Measurements from ENCODE around the gene MEGF11.

Gene MEGF11

DNA sequence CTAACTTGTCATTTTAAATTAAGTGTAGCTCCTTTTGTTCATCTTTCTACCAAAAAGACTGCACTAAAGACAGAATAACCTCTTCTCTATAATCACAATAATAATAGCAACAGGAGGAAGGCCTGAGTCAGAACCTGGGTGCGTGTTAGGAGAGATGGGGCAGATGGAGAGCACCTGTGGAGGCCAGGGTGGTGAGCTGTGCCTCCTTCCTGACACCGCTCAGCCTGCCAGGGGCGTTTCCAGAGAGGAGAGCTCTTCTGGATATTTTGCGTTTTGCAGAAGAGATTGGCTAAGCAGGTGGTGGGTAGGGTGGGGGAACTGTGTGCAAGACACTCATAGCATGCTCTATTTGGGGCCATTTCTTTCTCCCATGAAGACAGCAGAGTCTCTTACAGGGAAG lies 83.5 kb downstream of the MEGF11 start:
- no peak for DNase-seq (ENCODE audit: low read depth)

DNA sequence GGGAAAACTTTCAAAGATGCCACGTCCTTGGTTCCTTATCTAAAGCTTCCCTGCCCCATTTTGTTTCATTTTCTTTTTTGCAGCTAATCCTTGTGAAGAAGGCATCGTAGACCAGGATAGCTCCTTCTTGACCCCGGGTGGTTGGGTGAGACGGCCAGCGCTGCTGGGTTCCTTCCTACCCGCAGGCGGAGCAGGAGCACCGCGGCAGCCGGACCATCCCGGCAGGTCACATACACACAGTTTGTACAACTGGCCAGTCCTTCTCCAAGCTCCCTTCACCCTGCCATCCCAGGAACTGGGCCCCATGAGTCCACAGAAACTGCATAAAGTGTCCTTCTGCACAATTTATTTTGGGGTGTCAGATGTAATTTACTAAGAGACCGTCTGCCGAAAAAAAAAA lies 83.9 kb downstream of the MEGF11 start:
- no peak for DNase-seq (ENCODE audit: low read depth)

DNA sequence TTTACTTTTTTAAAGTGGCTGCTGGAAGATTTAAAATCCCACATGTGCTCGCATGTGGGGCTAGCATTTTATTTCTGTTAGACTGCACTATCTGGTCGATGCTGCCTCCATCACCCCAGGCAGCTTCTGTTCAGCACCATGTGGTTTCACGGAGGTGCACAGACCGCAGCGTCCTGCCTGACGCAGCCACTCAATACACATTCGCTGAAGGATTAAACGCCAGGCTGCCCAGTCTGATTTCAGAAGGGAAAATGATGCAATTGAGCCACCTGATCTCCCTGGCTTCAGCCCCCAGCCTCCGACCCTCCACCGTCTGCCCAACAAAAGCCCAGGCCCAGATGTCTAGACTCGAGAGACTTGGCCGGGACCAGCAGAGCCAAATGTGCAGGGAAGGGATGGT lies 84.5 kb downstream of the MEGF11 start:
- DNase-seq (ENCODE audit: low read depth), result no peak

DNA sequence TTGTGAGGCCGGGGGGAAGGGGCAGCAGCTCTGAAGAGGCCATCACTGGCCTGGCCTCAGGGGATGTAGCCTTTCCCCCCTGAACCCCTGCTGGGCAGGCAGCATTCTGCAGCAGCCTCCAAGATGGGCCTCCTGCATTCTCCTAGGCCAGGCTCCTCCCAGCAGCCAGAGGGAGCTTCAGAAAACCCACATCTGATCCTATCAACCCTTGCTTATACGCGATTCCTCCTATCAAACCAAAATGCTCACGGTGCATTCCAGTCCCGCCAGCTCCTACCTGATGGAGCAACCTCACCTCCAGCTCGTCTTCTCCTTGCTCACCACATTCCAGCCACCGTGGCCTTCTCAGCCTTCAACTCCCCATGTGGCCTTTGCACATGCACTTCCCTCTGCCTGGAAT lies 85.7 kb downstream of the MEGF11 start:
- no peak for DNase-seq (ENCODE audit: low read depth)

DNA sequence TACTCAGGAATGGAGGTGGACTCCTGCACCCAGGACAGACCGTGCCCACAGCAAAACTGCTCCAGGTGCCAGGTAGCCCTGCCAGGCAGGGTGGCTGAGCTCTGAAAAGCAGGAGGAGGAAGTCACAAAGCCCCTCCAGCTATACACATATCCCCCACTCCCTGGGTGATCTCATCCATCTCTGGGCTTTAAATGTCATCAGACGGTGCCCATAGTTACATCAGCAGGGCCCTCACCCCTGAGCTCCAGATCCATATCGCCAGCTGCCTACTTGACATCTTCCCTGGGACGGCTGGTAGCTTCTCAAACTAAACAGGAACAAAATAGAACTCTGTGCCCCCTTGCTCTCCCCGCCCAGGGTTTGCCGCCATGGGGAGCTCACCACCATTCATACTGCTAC lies 87.7 kb downstream of the MEGF11 start:
- DNase-seq (ENCODE audit: low read depth), result no peak

DNA sequence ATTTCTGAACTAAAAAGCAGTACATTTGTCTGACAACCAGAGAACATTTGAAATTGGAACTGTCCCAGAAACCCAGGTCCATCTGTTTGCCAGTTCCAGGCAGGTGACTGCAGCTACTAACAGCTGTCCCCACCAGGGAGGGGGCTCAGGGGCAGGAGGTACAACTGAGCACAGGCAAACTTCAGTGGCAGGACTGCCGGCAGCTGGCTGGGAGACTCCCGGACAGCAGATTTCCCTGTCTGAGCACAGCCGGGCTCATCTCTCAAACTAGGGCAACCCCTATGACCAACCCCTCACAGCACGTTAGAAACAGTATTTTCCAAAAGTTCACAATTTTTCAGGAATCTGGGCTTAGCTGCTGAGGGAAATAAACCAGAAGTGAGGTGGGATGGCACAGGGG lies 88.8 kb downstream of the MEGF11 start:
- DNase-seq (ENCODE audit: low read depth), result no peak

DNA sequence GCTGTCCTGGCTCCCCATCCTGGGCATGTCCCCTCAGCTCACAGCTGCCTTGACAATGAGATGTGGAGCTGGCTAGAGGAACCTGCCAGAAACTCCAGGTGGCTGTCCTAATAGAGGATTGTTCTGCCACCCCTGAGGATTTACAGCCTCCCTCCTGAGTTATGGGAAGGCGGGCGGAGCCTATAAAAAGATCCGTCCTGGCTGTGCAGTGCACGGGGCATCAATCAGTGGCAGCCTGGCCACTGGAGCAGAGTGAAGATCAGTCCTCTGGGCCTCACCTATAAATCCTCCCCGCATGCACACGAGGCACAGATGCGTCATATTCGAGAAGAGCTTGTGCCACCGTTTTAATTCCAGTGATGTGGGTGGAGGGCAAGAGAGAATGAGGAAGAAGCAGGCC lies 90.0 kb downstream of the MEGF11 start:
- no peak for DNase-seq (ENCODE audit: low read depth)

DNA sequence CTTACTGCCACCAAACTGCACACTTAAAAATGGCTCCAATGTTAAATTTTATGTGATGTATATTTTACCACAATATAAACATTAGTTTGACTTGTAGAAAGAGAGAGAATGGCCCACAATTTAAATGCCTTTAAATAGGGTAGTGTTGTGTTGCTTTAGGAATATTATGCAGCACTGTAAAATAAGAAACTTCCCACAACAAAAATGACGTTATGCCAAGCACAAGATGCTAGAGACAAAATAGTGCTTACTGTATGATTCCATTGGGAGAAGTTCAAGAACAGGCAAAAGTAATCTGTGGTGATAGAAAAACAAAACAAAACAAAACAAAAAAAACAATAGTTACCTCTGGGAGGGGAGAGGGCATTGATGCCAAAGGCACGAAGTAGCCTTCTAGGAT lies 91.3 kb downstream of the MEGF11 start:
- no peak for DNase-seq (ENCODE audit: low read depth)

DNA sequence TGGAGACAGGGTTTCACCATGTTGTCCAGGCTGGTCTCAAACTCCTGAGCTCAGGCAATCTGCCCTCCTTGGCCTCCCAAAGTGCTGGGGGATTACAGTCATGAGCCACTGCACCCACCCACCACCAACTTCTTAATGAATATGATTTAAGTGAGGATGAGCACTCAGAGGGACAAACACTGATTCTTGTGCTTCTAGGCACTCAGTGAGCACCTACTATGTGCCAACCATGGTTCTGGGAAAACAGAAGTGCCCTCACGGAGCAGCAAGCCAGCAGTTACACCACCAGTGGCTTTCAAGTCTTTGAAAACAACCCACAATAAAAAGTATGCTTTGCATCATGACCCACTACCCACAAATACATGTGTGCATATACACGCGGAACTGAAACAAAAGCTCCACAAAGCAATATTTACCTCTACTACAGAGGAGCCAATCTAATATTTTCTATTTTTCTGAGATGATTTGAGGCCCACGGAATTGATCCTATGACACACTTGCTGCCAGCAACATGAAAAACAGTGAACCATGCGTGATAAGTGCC lies 91.9 kb downstream of the MEGF11 start:
- no peak for DNase-seq (ENCODE audit: low read depth)

DNA sequence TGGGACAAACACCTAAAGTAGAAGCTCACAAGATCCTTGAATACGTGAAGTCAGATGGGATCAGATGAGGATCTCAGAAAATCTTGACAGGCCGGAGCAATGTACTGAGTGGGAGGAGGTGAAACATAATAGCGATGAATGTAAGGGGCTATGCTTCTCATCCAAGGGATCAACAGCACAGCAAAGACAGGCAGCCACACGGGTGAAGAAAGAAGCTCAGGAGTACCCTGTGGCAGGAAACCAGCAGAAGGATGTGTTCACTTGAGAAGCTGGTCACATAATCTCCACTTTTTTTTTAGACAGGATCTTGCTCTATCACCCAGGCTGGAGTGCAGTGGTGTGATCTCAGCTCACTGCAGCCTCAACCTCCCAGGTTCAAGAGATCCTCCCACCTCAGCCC lies 92.4 kb downstream of the MEGF11 start:
- DNase-seq (ENCODE audit: low read depth), result no peak

DNA sequence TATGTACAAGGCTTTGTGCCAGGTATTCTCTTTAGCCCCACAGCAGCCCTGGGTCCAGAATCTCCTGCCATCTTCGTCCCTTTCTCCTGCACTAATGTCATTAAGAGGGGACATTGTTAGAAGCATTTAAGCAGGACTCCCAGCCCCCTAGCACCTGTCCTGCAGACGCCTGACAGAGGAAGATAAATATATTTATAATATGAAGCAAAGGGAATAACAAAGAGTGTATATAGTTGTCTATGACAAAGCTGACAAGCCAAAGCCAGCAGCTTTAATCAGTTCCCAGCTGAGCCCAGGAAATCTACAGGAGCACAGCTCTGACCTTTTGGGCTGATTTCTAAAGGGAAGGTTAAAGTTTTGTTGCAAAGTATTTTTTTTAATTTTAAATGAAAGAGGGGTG lies 96.0 kb downstream of the MEGF11 start:
- DNase-seq (ENCODE audit: low read depth), result no peak

DNA sequence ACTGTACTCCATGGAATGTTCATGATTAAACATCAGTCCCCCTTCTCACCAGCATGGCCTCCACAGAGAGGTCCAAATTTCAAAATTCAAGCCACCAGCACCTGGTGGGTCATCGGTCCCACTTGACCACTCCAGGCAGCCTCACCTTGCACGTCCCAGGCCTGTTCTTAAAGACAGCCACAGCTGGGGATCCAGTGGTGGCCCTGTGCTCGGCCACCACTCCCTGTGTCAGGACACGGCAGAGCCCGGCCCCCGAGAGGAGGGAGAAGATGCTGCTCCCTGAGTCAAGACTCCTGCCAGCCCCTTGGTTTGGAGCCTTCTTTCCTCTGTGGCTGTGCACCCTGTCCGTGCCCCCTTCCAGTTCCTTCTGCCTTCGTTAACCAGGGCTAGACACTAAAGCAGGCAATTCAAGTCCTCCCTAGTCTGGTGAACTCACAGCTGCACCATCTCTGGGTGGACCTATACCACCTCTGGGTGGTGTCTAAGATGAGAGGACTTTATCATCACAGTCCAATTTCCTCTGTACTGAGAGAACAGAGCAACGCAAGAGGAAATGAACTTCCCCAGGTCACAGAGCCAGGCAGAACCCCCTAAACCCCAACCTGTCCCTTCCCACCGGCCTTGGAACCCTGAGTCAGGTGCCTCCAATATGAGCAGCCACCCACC lies 97.1 kb downstream of the MEGF11 start:
- DNase-seq (ENCODE audit: low read depth), result no peak

DNA sequence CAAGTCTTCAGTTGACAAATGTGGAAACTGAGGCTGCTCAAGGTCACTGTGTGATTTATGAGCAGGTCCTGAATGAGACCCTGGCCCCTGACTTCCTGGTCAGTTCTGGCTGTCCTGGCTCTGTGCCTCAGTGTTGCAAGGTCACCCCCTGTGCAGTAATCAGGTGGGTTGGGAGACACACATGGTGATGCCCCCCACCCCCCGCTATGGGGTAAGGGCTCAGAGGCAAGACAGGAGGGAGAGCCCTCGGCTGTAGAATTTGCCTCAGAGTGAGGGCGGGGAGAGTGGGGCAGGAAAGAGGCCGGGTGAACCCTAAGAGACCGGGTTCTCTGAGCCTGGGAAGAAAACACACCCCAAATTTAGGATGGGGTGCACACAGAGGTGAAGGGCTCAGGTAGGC lies 98.5 kb downstream of the MEGF11 start:
- no peak for DNase-seq (ENCODE audit: low read depth)

DNA sequence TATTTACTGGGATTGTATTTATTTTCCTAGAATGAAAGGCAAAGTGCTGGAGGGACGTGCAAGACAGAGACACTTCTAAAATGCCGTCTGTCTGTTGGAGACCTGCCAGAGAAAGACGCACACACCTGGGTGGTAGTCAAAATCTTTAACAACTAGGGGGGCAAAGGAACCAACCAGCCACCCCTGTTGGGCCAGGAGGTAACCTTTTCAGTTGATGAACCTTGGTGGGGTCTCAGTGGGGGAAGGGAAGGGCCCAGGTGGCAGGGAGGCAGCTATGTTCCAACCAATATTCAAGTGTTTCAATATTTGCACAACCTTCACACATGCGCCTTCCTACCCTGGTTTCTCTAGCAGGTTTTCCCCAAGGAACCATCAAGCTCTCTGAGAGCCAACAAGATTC lies 99.0 kb downstream of the MEGF11 start:
- no peak for DNase-seq (ENCODE audit: low read depth)

DNA sequence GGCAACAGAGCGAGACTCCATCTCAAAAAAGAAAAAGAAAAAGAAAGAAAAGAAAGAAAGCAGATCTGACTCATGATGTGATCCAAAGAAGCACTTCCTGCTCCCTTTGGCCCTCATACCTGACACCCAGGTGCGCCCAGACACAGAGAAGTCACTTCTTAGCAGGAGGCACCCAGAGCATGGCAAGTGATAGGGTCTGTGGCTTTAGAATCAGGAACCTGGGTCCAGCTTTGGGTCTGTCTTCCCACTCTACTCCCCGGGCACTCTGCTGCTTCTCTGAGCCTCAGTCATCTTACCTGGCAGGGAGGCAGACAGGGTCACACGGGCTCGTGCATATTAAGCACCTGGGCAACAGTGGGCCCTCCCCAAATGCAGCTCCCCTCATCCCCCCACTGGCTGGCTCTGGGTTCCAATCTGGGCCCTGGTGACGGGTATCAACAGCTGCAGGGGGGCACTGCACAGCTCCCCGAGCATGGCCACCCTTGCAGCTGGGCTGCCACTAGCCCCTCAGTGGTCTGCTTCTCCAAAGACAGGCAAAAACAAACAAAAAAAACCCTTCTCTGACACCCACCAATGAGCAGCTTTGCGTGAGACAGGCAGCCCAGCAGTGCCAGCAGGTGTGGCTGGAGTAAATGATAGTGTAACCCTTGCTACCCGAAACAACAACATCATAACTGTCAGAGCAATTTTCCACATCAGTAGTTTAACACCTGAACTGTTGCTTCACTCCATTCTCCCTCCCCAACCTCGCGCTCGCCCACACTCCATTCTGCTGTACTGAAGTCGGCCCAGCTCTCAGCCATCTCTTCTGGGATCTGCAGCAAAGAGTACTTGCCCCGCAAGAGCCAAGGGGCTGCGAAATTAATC lies 99.8 kb downstream of the MEGF11 start:
- no peak for DNase-seq (ENCODE audit: low read depth)

DNA sequence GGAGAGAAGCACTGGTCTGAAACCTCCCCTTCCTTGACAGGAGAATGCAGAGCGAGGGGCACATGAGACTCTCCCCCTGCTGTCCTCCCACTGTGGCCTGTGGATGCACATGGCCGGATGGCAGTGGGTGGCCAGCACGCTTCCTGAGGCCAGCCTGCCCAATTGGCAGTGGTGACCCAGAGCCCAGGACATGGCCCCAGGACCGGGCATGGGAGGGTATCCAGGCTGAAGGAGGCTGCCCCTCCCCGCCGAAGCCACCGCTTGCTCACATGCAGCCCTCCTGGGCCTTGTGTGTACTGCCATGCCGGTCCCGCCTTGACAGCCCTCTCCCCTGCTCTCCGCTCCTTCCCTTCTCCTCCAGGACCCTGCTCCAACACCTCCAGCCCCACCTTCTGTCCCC lies 100.9 kb downstream of the MEGF11 start:
- no peak for DNase-seq (ENCODE audit: low read depth)

DNA sequence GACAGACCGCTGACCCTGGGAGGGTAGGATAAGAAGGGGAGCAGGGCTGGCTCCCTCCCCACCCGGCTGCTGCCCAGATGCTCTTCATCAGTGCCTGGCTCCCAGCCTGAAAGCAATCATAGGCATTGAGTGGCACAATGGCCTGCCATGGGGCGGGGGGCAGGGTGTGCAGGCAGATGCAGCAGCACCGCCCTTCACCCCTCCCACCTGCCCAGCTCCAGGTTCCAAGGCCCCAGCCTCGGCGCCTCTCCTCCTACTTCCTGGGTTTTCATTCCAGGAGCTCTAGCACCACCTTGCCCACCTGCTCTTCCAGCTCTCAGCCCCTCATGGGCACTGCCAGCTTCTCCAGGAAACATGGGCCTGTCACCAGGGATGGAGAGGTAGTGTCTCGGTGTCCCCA lies 101.7 kb downstream of the MEGF11 start:
- DNase-seq (ENCODE audit: low read depth), result no peak

DNA sequence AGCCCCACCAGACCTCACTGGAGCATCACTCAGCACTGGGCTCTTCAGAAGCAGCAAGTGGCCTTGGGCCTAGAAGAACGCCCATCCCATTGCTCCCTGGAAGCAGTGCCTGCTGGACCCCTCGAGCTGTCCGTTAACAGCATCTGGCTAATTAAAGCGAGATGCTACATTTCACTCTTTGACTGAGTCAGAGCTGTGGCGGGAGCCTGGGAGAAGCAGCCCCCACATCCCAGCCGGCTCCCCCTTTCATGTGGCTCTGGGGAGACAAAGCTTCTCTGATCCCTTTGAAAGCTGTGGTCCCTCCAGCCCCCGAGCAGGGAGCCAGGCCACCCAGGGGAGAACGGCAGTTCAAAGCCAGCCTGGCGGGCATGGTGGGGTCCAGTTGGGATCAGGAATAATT lies 103.7 kb downstream of the MEGF11 start:
- DNase-seq (ENCODE audit: low read depth), result no peak

DNA sequence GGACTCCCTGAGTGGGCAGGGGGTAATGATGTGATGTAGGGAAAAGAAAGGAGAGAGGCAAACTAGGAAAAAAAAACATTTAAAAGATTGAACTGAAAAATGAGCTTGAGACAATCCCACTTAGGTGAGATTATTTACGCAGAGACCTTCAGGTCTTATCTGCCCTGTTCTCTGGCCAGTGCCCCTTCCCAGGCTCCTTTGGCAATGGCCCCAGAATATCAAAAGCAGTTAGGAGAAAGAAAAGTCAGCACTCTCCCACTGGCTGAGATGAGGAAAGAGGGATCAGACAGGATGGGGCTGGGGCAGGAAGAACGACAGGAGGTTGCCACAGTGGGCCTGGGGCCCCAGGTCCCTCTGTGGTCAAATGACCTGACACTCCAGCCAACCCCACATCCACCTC lies 105.4 kb downstream of the MEGF11 start:
- DNase-seq (ENCODE audit: low read depth), result no peak

DNA sequence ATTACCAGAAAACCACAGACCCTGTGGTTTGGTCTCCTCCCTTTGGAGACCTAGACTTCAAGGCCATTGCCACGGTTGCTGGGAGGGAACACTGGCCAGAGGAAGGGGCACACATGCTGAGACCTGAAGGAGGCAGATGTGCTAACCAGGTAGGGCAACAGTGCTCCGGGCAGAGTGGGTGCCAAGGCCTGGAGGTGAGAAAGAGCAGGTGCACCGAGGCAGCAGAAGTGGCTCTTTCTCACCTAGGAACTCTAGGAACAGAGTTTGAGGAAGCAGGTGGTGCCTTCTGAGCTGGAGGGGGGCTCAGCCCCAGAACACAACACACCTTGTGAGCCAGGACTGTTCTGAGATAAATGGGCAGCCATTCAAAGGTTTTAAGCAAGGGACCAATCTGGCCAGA lies 106.1 kb downstream of the MEGF11 start:
- DNase-seq (ENCODE audit: low read depth), result no peak

DNA sequence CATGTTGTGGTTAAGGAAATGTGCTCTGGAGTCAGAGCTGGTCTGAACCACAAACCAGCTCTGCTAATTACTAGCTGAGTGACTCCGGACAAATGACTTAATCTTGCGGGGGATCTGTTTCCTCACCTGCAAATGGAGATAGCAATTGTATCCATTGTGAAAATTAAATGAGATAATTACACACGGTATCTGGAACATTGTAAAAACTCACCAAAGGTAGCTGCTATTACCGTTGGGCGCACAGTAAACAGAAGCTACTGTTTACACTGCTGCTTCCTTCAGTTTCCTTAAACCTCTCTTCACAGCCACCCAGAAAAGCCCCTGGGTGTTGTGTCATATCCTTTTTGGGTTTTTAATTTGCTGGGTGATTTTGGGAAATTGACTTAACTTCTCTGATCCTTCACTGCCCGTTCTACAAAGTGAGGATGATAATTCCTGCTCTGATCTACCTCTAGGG lies 107.8 kb downstream of the MEGF11 start:
- DNase-seq (ENCODE audit: low read depth), result no peak

DNA sequence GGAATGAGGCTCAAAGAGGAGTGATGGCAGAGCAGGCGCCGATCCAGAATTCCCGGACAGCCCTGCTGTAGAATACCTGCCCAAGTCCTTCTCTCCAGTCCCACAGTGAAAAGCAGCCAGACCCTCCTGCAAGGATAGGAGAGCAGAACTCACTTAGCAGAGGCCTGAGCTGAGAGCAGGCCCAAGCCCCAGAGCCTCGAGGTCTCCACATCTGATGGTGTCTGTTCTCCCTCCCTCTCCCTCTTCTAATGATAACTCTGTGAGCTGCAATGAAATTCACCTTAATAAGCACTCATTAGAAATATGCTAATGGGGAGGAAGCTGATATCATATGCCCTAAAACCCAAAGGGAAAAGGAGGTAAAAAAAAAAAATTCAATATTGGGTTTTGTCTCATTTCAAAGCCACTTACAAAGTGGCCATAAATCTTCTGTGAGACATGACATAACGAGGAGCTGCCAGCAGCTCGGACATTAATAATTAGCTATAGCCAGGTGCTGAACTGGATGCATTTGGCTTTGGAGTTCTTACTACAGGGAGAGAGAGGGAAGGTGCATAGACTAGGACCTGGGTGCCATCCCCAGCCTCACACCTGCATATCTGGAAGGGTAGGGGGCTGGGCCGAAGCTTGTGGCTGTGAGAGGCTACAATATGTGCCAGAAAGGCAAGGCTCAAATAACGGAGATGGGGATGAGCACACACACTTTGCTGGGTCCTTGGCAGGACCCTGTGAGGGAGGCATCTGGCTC lies 108.4 kb downstream of the MEGF11 start:
- DNase-seq (ENCODE audit: low read depth), result no peak

DNA sequence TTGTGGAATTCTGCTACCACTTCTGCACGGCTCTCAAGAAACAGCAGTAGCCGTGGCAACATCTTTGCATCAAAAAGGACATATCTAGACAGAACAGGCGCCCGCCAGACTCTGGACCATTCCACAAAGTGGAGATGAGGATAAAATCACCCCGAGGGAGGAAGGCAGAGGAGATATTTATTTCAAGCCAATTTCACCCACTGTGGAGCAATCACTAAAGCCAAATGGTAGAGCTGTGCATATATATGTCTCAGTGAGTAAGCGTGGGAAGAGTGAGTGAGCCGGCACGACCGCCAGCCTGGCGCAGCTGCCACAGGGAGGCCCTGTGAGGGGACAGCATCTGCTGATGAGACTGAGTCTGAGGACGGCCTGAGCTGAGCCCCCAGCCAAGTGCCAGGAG lies 111.3 kb downstream of the MEGF11 start:
- DNase-seq (ENCODE audit: low read depth), result no peak
